Fibroblast of lung (primary cell): ENCODE measurements around the gene TMPO. TPM values are rescaled to one million over a fixed set of nuclear protein-coding genes. Genes with fewer than 3 reads are reported as not detected.
"Not testable (repeated sequence)": the region's sequence is repeated elsewhere in the genome, so short reads cannot be mapped to it uniquely, and the experiment has no call there.

ENCODE experiments used
- DNase-seq, 2 donors: peaks; one replicate each; pipeline versions ENCODE4 v3.0.0 to v3.0.0-alpha.2; 2010; ENCODE audit warnings: low read depth in 2 of 2
- H2AFZ ChIP-seq: 2 replicates; pipeline ENCODE4 v1.5.1; 2012; ENCODE audit warnings: low read length, control low read depth, inconsistent platforms
- H3K27ac ChIP-seq: 2 replicates; pipeline ENCODE4 v1.5.1; 2011; ENCODE audit warnings: low read length, control low read depth; ENCODE audit not compliant: insufficient read depth
- H3K27me3 ChIP-seq: 2 replicates; pipeline ENCODE4 v1.5.1; 2011; ENCODE audit warnings: mild to moderate bottlenecking, low read length; ENCODE audit not compliant: control insufficient read depth, insufficient read depth
- H3K36me3 ChIP-seq: 2 replicates; pipeline ENCODE4 v1.5.1; 2011; ENCODE audit warnings: low read length; ENCODE audit not compliant: control insufficient read depth, insufficient read depth
- H3K4me1 ChIP-seq: 2 replicates; pipeline ENCODE4 v1.5.1; 2011; ENCODE audit warnings: low read length; ENCODE audit not compliant: control insufficient read depth, insufficient read depth; ENCODE audit errors: extremely low read depth
- H3K4me2 ChIP-seq: 2 replicates; pipeline ENCODE4 v1.5.1; 2011; ENCODE audit warnings: low read length, control low read depth; ENCODE audit not compliant: insufficient read depth; ENCODE audit errors: extremely low read depth
- H3K4me3 ChIP-seq, 4 experiments: fragments of 200-600 bp in 1 of 4; sonication (generic) in 1 of 4; replicated peaks in 1 of 4; 2 replicates each; pipeline ENCODE4 v1.5.1; 2011 to 2016; ENCODE audit warnings: low read length in 4 of 4, low read depth in 3 of 4, mild to moderate bottlenecking in 3 of 4, control low read depth in 2 of 4, inconsistent platforms in 1 of 4, mixed read lengths in 1 of 4; ENCODE audit not compliant: insufficient read depth in 1 of 4; ENCODE audit errors: control extremely low read depth in 1 of 4
- H3K79me2 ChIP-seq: 2 replicates; pipeline ENCODE4 v1.5.1; 2012; ENCODE audit warnings: mild to moderate bottlenecking, low read length, inconsistent platforms; ENCODE audit not compliant: control insufficient read depth, insufficient read depth
- H3K9ac ChIP-seq: 2 replicates; pipeline ENCODE4 v1.5.1; 2011; ENCODE audit warnings: mild to moderate bottlenecking, low read length, control low read depth; ENCODE audit not compliant: insufficient read depth
- H3K9me3 ChIP-seq: 2 replicates; pipeline ENCODE4 v1.5.1; 2012; ENCODE audit warnings: low read depth, low read length; ENCODE audit not compliant: control insufficient read depth, insufficient read depth
- H4K20me1 ChIP-seq: 2 replicates; pipeline ENCODE4 v1.5.1; 2011; ENCODE audit warnings: low read length; ENCODE audit not compliant: control insufficient read depth, insufficient read depth; ENCODE audit errors: extremely low read depth
- CTCF ChIP-seq, 2 donors: IDR thresholded peaks in 1 of 2; conservative IDR thresholded peaks in 1 of 2; 1 replicate in 1 of 2; 2 replicates in 1 of 2; pipeline ENCODE4 v1.5.1; 2011 to 2012; ENCODE audit warnings: low read length in 2 of 2, control low read depth in 1 of 2, inconsistent platforms in 1 of 2, low read depth in 1 of 2, mild to moderate bottlenecking in 1 of 2
- EZH2 ChIP-seq: IDR thresholded peaks from 2 replicates; pipeline ENCODE4 v1.5.1; 2012; ENCODE audit warnings: low read length, control low read depth, mild to moderate bottlenecking; ENCODE audit errors: missing control alignments
- polyA plus RNA-seq, 2 donors: library from polyadenylated mRNA; depleted of rRNA in 1 of 2; stranded (reverse) in 1 of 2; unstranded in 1 of 2; fragments of >200 nt; gene quantifications; 2 replicates each; pipeline ENCODE4 v1.2.1, GENCODE V29; 2011 to 2012; ENCODE audit warnings: missing spikeins in 1 of 2
- total RNA-seq: library from RNA; depleted of rRNA; stranded (reverse); fragments of >200 nt; gene quantifications from 2 replicates; pipeline ENCODE4 v1.2.1, GENCODE V29; 2014

Gene TMPO
- total and polyA plus RNA-seq, 2 donors (not counting 1 experiment from before 2014, with no cell fraction given), result 37.7 to 42.1 TPM

GRCh38 chr12:98483621-98484503, 31.5 kb upstream of the TMPO start:
- H2AFZ ChIP-seq, result no peak overlapping the region
- DNase-seq, result no peak
- H3K27ac ChIP-seq, result no peak overlapping the region
- no peak overlapping the region for H3K4me2 ChIP-seq
- no peaks in the 10 kb centered on the region for H3K4me1 ChIP-seq
- TF ChIP-seq CTCF (conservative IDR thresholded peaks at IDR 0.05 in 1 of 2, IDR thresholded peaks at IDR 0.05 in 1 of 2; ENCODE audit: low read depth in 1 of 2, low read length in 2 of 2), result no peak
- no peak for TF ChIP-seq EZH2
- no peaks in the 10 kb centered on the region for H3K36me3 ChIP-seq
- no peaks in the 10 kb centered on the region for H3K27me3 ChIP-seq
- no peaks in the 10 kb centered on the region for H3K79me2 ChIP-seq
- H3K9me3 ChIP-seq, result no peaks in the 10 kb centered on the region
- no peak overlapping the region for H3K9ac ChIP-seq
- no peaks in the 10 kb centered on the region for H4K20me1 ChIP-seq
- H3K4me3 ChIP-seq, result no peak overlapping the region

- no peak for DNase-seq
- H3K9ac ChIP-seq, result no peak overlapping the region
- TF ChIP-seq CTCF (conservative IDR thresholded peaks at IDR 0.05 in 1 of 2, IDR thresholded peaks at IDR 0.05 in 1 of 2; ENCODE audit: low read depth in 1 of 2, low read length in 2 of 2), result no peak
- TF ChIP-seq EZH2, result no peak
- H3K79me2 ChIP-seq, result no peaks in the 10 kb centered on the region
- no peaks in the 10 kb centered on the region for H3K27me3 ChIP-seq
- H3K36me3 ChIP-seq, result no peaks in the 10 kb centered on the region
- no peaks in the 10 kb centered on the region for H3K4me1 ChIP-seq
- no peaks in the 10 kb centered on the region for H4K20me1 ChIP-seq
- no peak overlapping the region for H3K4me3 ChIP-seq
- no peak overlapping the region for H3K4me2 ChIP-seq
- no peaks in the 10 kb centered on the region for H3K9me3 ChIP-seq
- no peak overlapping the region for H2AFZ ChIP-seq
- no peak overlapping the region for H3K27ac ChIP-seq
Observed at GRCh38 chr12:98485792-98486340, 29.5 kb upstream of the TMPO start.

- not testable (repeated sequence) for H2AFZ ChIP-seq, H3K9ac ChIP-seq, H3K9me3 ChIP-seq, H3K27ac ChIP-seq, H4K20me1 ChIP-seq, DNase-seq, H3K4me2 ChIP-seq, H3K27me3 ChIP-seq, H3K4me1 ChIP-seq, H3K36me3 ChIP-seq, H3K79me2 ChIP-seq, H3K4me3 ChIP-seq
Observed at GRCh38 chr12:98488416-98488815, 27.0 kb upstream of the TMPO start.
